GM19395 (cell line): ENCODE data around the gene UNC93A.
"Not testable (repeated sequence)": the region's sequence is repeated elsewhere in the genome, so short reads cannot be mapped to it uniquely, and the experiment has no call there.

Experiments used
- ATAC-seq: cut with Tn5 transposase; IDR thresholded peaks from one replicate; pipeline ENCODE4 v1.9.1; 2021; ENCODE audit warnings: mild to moderate bottlenecking, moderate library complexity; ENCODE audit not compliant: unreplicated experiment

The UNC93A gene

DNA sequence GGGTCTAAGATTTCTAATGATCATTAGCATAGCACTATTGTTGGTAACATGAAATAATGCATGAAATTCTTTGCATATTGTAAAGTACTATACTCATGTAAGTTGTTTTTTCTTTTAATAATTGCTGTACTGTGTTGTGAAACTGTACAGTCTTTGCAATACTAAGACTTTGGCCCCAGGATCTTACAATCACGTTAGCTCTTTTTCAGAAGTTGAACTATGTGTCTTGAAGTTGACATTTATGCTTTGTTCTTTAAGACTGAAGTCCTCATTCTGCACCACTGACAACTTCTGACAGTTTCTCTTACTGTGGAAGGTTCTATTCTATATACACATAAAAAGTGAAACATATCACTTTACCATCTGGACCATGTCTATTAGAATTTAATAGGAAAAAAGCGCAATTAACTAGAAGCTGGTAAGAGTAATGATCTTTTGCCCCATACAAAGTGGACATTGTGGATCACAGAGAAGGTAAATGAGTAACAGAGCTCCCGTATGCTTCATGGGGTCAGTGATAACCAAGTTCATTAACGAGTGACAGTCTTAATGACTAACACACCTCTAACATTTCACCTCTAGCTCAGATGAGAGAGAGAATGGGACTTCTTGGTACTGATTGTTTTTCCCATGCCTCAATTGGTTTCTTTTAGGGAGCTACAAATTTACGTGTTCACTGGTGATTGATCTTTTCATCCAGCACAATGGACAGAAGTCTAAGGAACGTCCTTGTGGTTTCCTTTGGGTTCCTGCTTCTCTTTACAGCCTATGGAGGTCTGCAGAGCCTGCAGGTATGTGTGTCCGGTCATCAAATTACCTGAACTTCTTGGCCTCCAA lies at the start of gene UNC93A:
Gene UNC93A (plus strand): TSS at position 530 of the 837 bp plus-strand sequence. CDS start 175 bp downstream, at position 705.
- no peak for ATAC-seq

DNA sequence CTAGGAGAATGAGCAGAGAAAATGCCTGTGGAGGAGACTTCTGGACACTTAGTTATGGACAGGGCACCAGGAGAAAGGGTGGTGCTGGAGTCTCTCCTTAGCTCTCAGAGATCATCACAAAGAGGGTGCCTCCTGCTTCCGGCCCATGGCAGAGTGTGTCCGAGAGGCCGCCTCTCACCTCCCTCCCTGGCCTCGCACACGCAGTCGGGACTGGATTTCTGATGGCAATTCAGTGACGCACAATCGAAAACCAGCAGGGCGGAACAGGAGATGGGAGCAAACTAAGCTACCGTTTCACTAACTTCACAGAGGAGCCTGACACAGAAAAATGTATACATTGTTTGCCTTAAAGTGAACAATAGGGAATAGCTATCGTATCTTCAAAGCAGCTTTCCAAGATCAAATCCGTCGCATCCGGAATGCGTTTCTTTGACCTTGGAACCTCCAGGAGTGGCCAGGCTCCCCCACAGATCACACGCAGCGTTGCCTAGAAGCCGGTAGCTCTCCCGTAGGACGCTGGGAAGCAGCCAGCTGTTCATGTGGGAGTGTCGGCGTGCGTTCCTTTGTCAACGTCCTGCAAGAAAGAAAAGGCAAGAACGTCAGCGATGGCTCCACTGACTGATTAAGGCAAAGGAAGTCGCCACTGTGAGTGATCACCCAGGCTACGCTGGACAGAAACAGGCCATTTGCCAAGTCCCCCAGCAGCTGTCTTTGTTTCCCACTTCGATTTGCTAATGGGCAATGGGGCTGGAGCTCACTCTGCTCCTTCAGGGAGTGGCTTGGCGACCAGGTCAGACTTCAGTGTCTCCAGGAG lies 49.6 kb upstream of the UNC93A start:
- ATAC-seq: not testable (repeated sequence)

GRCh38 chr6:167242135-167242506 lies 49.0 kb upstream of the UNC93A start:
- not testable (repeated sequence) for ATAC-seq

GRCh38 chr6:167242511-167243051 lies 48.5 kb upstream of the UNC93A start:
- ATAC-seq: not testable (repeated sequence)

GRCh38 chr6:167244064-167244960 lies 46.8 kb upstream of the UNC93A start:
- no peak for ATAC-seq

DNA sequence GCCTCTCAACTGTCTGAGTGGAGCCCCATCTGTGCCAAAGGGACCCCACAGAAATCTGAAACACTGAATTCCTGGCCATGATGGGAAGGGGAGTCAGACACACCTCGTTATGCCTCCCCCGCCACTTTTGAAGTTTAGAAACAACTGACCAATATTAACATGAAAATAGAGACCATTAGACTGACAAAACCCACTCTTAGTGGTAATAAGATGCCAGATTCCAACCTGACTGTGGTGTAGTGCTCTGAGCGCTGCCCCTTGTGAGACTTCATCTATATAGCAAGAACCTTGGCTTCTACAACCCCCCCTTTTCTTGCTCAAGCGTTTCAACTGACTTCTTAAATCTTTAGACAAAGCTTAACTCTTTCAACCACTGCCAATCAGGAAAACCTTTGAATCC lies 46.1 kb upstream of the UNC93A start:
- no peak for ATAC-seq

DNA sequence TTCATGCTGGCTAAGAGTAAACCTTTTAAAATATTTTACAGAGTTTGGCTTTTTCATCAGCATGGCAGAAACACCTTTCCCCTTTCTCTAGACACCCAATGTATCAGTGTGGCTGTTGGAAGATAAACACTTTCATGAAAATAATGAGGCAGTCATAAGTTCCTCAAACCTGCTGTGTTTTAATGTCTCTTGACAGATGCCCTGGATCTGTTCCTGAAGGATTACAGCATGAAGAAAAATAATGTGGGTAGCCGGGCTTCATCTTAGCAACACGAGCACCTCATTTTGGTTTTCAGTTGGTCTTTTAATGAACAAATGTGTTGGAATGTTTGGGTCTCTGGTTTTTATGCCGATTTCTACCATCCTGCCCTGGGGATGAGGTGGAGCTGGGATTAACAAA lies 45.5 kb upstream of the UNC93A start:
- ATAC-seq: no peak

- ATAC-seq: no peak
Observed at GRCh38 chr6:167247814-167248595, 43.1 kb upstream of the UNC93A start.

DNA sequence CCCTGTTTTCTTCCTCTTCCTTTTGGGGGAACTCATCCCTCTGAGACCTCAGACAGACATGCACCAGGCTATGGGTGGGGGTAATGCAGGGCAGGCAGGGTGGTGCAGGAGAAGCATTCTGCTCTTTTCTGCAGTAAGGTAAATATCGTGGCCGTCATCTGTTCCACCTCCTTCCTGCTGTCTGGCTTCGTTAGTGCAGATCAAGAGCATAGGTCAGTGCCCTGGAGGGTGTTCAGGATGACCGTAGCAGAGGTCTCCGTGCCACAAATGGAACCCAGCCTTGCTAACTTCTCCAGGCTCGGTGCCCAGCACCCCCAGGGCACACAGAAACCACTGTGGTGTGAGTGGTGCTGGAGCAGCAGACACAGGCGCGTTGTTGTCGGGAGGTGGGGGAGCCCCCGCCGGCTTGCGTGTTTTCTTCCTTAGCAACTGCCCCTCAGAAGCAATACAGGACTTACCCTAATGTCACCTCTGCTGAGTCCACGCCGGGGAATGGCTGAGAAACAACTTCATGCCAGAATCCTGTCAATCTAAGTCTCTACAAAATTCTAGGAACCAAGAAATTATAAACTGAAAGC lies 42.1 kb upstream of the UNC93A start:
- not testable (repeated sequence) for ATAC-seq

GRCh38 chr6:167252271-167252670 lies 38.8 kb upstream of the UNC93A start:
- no peak for ATAC-seq

DNA sequence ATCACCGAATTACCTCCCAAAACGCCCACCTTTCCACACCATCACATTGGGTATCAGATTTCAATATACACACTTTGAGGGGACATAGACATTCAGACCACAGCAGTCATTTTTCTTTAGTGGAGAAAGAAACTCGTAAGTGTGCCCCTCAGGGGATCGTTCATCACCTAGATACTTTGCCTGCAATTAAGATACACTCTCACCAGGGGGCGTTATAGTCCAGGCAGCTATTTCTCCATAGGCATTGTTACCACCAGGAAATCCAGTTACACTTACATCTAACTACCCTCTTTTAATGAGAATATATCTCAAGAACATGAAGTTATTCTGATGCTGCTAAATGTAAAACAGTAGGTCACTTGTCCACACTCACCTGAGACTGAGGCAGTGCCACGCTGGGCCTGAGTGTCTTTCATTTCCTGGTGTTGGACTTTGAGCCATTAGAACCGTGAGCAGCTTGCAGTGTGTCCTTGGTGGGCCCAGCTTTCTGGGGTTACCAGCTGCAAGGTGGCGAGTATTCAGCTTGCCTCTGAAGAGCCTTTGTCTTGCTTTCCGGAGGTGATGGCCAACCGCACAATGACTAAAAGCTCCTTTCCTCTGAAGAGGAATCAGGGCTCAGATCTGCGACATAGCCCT lies 35.1 kb upstream of the UNC93A start:
- ATAC-seq: no peak

- no peak for ATAC-seq
Observed at GRCh38 chr6:167258646-167259045, 32.5 kb upstream of the UNC93A start.

GRCh38 chr6:167266057-167266829 lies 24.9 kb upstream of the UNC93A start:
- not testable (repeated sequence) for ATAC-seq

GRCh38 chr6:167266830-167267555 lies 24.1 kb upstream of the UNC93A start:
- ATAC-seq: no peak

GRCh38 chr6:167267556-167267898 lies 23.6 kb upstream of the UNC93A start:
- ATAC-seq: not testable (repeated sequence)

GRCh38 chr6:167267921-167268401 lies 23.2 kb upstream of the UNC93A start:
- no peak for ATAC-seq

- no peak for ATAC-seq
Observed at GRCh38 chr6:167268683-167269280, 22.3 kb upstream of the UNC93A start.
